GM19025 (cell line): ENCODE data around the gene ST8SIA2.

Experiments
- ATAC-seq: cut with Tn5 transposase; IDR thresholded peaks from one replicate; pipeline ENCODE4 v1.9.1; 2021; ENCODE audit warnings: mild to moderate bottlenecking, low read depth, moderate library complexity; ENCODE audit not compliant: unreplicated experiment

ST8SIA2 gene

GRCh38 chr15:92430069-92430440, 36.4 kb downstream of the ST8SIA2 start:
- ATAC-seq, result no peak

DNA sequence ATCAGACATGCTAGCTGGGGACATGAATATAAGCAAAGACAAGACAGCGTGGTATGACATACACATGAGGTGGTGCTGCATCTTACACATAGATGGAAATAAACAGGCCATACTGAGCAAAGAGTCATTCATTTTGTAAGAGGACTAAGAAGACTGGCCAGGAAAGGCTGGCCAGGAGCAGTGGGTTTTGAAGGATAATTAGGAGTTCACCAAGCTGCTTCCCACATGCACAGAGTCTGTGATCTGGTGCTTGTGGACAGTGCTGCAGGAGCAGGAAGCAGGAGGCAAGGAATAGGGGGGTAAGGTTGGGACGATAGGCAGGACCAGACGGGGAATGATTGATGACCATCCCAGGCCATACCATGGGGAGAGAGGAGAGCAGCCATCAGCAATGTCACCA, 41.5 kb downstream of the ST8SIA2 start:
- no peak for ATAC-seq

GRCh38 chr15:92438471-92438870, 44.8 kb downstream of the ST8SIA2 start:
- no peak for ATAC-seq

DNA sequence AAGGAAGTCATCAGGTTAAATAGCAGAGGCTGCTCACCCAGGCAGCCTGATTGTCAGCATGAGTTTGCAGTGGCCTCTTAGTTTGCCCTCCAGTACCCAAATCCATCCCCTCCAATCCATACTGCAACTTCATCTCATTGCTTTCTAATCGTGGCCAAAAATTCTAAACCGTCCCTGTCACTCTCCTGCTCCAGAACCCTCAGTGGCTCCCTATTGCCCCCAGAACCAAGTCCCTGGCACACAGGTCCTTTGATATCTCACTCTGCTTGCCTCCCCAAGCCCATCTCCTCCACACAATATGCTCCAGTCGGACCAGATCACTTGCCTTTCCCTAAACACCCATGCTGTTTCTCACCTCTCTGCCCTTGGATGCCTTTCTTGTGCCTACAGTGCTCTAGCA, 49.7 kb downstream of the ST8SIA2 start:
- no peak for ATAC-seq

DNA sequence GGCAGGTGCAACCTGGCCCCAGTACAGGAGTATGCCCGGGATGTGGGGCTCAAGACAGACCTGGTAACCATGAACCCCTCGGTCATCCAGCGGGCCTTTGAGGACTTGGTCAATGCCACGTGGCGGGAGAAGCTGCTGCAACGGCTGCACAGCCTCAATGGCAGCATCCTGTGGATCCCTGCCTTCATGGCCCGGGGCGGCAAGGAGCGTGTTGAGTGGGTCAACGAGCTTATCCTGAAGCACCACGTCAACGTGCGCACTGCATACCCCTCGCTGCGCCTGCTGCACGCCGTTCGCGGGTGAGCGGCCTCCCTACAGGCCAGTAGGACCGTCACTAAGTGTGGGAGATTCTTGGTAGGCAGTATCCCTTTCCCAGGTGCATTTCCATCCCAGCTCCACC, 51.0 kb downstream of the ST8SIA2 start:
- ATAC-seq, result no peak

DNA sequence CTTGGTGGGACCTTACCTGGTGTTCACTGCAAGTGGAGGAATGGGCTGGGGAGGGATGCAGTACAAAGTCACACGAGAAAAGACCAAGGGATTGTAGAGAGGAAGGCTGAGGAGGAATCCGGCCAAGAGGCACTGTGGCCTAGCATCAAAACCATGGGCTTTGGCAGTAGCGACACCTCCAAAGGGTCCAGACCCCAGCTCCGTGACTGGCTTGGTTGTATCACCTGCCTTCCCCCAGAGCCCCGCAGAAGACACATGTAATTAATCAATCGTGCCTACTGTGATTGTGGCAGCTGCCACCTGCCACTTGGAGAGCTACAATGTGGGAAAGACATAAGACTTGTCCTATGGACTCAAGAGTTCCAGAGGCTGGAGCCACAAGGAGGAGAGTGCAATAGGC, 54.7 kb downstream of the ST8SIA2 start:
- ATAC-seq, result no peak

DNA sequence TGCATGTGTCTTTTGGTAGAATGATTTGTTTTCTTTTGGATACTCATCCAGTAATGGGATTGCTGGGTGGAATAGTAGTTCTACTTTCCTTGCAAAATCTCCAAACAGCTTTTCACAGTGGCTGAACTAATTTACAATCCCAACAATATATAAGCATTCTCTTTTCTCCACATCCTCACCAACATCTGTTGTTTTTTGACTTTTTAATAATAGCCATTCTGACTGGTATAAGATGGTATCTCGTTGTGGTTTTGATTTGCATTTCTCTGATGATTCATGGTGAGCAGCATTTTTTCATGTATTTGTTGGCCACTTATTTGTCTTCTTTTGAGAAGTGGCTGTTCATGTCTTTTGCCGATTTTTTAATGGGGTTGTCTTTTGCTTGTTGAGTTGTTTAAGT, 55.8 kb downstream of the ST8SIA2 start:
- ATAC-seq, result no peak

DNA sequence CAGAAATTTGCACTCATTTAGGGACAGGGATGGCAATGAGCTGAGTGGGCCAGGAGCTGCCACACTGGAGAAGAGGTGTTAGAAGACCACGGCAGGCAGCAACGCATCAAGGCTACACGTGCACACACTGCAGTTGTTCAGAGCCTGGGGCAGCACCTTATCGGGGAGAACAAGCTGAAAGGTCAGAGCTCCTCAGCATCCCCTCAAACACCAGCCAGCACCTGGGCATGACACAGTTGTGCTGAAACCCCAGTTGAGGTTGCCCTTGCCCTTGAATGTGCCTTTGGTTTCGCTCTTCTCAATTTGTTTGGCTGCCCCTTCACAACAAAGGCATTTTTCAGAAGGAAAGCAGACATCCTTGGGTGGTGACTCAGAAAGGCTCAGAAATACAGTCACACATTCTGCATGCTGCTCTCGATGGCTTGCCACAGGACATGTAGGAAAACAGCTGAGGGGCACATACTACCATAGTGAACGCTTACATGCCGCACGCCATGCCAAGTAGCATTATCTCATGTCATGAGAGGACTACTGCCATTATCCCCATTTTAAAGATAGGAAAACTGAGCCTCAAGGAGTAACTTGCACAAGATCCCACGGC, 57.6 kb downstream of the ST8SIA2 start:
- no peak for ATAC-seq

DNA sequence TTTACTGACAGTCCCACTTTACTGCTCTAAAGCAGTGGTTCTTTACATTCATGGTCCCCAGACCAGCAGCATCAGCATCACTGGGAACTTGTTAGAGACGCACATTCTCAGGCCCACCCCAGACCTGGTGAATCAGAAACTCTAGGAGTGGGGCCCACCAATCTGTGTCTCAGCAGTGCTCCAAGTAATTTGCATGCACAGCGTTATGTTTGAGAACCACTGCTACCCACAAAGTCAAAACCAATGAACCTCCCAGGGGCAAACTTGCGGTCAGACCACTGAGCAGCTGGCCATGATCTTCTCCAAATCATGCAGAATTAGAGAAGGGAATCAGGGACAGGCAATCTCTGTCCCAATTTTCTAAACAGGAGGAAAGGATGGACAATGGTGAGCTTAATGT, 58.5 kb downstream of the ST8SIA2 start:
- no peak for ATAC-seq

DNA sequence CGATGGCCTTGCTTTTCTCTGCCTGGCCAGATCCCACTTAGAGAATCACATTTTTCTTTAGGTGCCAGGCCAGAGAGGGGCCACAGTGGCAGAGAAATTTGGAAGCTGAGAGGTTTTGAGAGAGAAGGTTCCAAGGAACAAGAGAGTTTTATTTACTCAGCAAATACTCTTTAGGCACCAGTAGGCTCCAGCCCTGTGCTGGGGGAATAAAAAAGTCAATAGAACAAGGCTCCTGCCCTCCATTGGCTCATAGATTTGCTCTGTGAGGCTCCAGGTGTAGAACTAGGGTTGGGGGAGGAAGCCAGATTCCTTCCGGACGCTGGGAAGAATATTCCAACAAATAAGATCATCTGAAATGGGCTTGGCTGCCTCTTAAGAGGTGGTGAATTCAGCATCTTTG, 59.9 kb downstream of the ST8SIA2 start:
- ATAC-seq, result no peak

DNA sequence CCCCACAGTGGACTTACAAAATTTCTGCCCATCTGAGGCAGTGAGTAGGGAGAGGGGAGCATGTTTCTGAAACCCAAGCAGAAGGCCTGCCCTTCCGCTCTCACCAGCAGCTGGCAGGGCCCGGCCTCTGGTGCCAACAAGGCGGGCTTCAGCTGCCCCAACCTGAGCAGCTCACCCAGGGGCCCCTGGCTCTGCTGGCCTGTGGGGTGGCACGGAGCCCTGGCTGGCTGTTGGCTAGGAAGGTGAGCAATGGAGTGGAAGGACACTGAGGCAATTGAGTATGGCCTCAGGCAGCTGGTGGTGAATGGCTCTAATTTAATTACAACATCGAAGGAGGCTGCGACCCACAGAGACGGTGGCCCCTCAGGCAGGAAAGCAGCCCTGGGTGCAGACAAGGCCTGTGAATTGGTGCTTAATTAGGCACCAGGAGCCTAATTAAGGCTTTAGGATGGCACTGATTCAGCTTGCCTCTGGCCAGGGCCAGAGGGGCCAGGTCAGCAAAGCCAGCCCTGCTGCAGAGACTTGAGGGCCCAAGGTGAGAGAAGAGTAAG, 60.9 kb downstream of the ST8SIA2 start:
- no peak for ATAC-seq

DNA sequence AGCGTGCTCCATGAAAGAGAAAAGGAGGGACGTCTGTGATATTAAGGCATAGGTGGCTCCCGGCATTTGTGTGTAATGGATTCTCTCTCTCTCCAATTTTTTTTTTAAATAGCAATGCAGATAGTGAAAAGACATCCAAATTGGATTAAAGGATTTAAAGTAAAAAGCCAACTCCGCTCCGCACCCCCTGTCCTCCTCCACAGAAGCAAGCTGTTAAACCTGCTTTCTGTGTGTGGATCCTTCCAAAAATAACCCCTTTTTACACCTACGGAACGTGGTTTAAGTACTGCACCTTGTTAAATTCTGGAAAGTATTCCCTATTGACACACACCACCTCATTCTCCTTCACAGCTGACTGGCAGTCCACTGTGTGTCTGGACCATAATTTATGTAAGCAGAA, 61.6 kb downstream of the ST8SIA2 start:
- ATAC-seq, result no peak

DNA sequence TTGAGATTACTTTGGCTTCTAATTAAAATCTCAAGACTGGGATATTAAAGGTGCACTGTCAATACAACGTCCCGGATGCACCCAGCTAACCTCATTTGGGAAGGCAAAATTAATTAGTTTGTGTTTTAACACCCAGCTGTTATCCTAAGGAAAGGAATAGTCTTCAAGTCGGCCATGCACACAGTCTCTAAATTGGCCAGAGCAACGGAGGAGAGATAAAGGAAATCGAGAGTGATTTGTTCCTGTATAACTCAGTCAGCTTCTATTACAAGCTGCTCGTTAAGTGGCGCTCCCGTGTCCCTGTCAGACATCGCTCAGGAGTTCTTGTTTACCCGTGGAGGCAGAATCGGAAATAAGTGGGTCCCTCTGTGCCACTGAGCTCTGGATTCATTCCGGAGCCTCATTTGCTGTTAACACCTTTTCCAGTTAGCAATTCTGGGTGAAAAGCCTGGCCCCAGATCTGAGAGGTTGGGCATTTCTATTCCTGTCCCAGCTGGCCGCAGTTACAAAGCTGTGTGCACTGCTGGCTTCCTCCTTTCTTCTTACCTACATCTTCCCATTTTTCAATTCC, 63.9 kb downstream of the ST8SIA2 start:
- ATAC-seq, result no peak

GRCh38 chr15:92460023-92460422, 66.3 kb downstream of the ST8SIA2 start:
- no peak for ATAC-seq

- ATAC-seq, result no peak
Observed at GRCh38 chr15:92462424-92463125, 68.9 kb downstream of the ST8SIA2 start.

GRCh38 chr15:92463352-92463751, 69.7 kb downstream of the ST8SIA2 start:
- no peak for ATAC-seq

DNA sequence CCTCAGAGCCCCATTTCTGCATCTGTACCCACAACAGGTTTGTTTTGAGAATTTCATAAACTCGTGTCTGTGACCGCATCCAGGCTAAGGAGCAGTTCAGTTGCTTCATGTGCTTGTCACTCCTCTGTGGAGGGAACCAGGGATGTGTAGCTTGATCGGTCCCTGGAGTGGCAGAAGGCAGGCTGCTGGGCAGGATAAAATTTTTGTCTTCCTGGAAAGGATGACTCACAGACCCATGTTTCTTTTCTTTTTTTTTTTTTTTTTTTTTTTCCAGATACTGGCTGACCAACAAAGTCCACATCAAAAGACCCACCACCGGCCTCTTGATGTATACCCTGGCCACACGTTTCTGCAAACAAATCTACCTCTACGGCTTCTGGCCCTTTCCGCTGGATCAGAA, 70.1 kb downstream of the ST8SIA2 start:
- no peak for ATAC-seq

DNA sequence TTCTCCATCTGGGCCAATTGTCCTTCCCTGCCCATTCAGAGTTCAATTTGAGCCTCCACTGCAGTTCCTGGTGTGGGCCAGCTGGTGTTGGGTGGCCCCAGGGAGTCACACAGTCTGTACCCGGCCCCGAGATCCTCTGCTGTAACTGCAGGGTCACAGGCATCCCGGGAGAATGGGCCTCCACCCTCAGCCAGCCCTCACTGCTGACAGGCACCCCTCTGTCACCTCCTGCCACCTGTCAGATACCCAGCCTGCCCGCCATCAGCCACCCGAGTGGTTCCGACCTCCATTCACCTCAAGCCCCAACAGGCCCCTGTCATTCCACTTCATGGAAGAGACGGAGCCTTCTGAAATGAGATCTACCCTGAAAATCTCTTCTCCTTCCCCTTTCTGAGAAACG, 73.2 kb downstream of the ST8SIA2 start:
- no peak for ATAC-seq

GRCh38 chr15:92467245-92467644, 73.6 kb downstream of the ST8SIA2 start:
- ATAC-seq, result no peak

DNA sequence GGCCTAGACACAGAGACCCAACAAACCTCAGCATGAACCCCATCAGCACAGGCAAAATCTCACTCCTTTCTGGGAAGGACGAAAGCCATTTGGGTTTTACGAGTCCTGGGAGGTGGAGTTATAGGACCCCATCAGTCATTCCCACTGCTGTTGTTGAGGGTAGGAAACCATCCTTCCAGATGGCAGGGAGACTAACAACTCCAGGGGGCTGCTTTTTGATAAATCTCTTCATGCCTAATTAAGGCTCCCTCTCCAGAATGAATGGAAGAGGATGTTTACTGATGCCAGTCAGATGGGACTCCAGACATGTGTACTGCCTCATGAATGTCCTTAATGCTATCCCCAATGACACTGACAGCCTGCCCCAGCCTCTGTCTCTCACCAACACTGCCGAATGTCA, 75.3 kb downstream of the ST8SIA2 start:
- no peak for ATAC-seq

GRCh38 chr15:92471288-92471687, 77.6 kb downstream of the ST8SIA2 start:
- ATAC-seq, result no peak

DNA sequence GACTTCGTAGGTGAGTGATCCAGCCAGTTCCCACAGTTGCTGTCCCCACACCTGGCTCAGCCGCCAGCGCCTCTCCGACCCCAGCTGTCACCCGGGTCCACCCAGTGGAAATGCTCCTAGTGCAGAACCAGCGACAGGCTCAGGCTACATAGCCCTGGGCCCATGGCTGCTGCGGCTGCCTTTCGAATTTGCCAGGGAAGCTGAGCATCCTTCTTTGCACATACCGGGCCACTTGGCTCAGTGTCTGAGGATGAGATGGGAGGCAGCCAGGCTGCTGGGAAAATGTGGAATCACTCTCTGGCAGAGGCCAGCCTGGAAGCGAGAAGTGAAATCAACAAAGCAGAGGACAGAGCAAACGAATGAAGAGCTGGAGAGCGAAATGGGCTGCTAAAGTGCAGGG, 80.1 kb downstream of the ST8SIA2 start:
- ATAC-seq, result no peak
